Prostate gland (tissue), 2 donors: ENCODE data around the gene TRMU. TPM values are rescaled to one million over a fixed set of nuclear protein-coding genes. Genes with fewer than 3 reads are reported as not detected.
"Not testable (repeated sequence)": the region's sequence is repeated elsewhere in the genome, so short reads cannot be mapped to it uniquely, and the experiment has no call there.

Source experiments
- DNase-seq: peaks from one replicate; pipeline ENCODE4 v3.0.0-alpha.2; 2019; ENCODE audit warnings: low spot score
- H3K27ac ChIP-seq, 2 donors: fragments of 200-600 bp; sonication (generic); 2 replicates each; pipeline ENCODE4 v1.5.1; 2017 to 2019
- H3K27me3 ChIP-seq: fragments of 200-600 bp; sonication (generic); replicated peaks from 2 replicates; pipeline ENCODE4 v1.5.1; 2019; ENCODE audit not compliant: insufficient read depth
- H3K36me3 ChIP-seq, 2 donors: fragments of 200-600 bp; sonication (generic); 1 replicate in 1 of 2; 2 replicates in 1 of 2; pipeline versions ENCODE4 v1.5.1 to v1.8.1; 2017 to 2019
- H3K4me1 ChIP-seq: fragments of 200-600 bp; sonication (generic); replicated peaks from 2 replicates; pipeline ENCODE4 v1.5.1; 2019
- H3K4me3 ChIP-seq, 2 donors: fragments of 200-600 bp; sonication (generic); 2 replicates each; pipeline ENCODE4 v1.5.1; 2017 to 2019
- H3K9me3 ChIP-seq: fragments of 200-600 bp; sonication (generic); 2 replicates; pipeline ENCODE4 v1.5.1; 2017
- POLR2A ChIP-seq: fragments of 450-650 bp; IDR thresholded peaks from one replicate; pipeline ENCODE4 v1.6.1; 2016; ENCODE audit warnings: antibody characterized with exemption, mild to moderate bottlenecking
- POLR2AphosphoS5 ChIP-seq: sonication (generic); formaldehyde crosslinking; IDR thresholded peaks from one replicate; pipeline ENCODE4 v1.6.1; 2017; ENCODE audit warnings: antibody characterized with exemption
- WGBS: methylation state at CpG from one replicate; pipeline ENCODE4 v1.1.5; 2018; 5-methylcytosine and 5-hydroxymethylcytosine counted together
- intact Hi-C: fragments of 100-400 bp; cut with DNase I; formaldehyde crosslinking; loops from one replicate; pipeline ENCODE4 v1.14.2; 2022
- total RNA-seq, 2 donors: library from RNA; depleted of rRNA; stranded (reverse); fragments of >200 nt; gene quantifications; one replicate each; pipeline ENCODE4 v1.1.0, GENCODE V29; 2016
- TF ChIP-seq, protein P1 (sequence below), 4 experiments: fragments of 200-600 bp in 2 of 4; fragments of 450-650 bp in 2 of 4; sonication (generic) in 2 of 4; IDR thresholded peaks; 1 replicate in 3 of 4; 2 replicates in 1 of 4; pipeline ENCODE4 v1.5.1; 2016 to 2019; ENCODE audit warnings: antibody characterized with exemption in 4 of 4, mild to moderate bottlenecking in 2 of 4, moderate library complexity in 2 of 4

Gene TRMU
- total RNA-seq, 2 donors from 2014 or later: 35.1 to 52.9 TPM

DNA sequence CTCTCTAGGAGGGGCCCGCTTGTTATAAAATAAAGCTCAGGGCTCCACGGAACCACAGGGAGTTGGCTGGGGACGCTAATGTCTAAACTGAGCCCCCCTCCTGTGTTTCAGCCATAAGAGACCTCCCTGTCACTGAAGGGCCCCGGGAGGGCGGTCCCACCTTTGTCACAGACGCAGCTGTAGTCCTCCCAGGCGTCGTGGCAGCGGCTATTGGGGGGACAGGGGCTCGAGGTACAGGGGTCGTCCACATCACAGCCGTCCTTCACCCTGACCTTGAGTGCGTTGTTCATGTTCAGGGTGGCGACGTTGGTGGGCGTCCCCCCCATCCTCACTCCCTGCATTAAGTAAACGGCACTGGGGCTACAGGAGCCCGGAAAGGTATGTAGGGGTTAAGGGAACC, 62.0 kb downstream of the TRMU start:
- H3K27ac ChIP-seq: no peak overlapping the region
- no peak for DNase-seq
- WGBS: 91% methylated on average over 16 of the region's 18 CpGs
- no peaks in the 10 kb centered on the region for H3K9me3 ChIP-seq
- intact Hi-C loops: no loop called here
- no peaks in the 10 kb centered on the region for H3K27me3 ChIP-seq
- no peaks in the 10 kb centered on the region for H3K4me1 ChIP-seq
- TF ChIP-seq, protein P1, sequence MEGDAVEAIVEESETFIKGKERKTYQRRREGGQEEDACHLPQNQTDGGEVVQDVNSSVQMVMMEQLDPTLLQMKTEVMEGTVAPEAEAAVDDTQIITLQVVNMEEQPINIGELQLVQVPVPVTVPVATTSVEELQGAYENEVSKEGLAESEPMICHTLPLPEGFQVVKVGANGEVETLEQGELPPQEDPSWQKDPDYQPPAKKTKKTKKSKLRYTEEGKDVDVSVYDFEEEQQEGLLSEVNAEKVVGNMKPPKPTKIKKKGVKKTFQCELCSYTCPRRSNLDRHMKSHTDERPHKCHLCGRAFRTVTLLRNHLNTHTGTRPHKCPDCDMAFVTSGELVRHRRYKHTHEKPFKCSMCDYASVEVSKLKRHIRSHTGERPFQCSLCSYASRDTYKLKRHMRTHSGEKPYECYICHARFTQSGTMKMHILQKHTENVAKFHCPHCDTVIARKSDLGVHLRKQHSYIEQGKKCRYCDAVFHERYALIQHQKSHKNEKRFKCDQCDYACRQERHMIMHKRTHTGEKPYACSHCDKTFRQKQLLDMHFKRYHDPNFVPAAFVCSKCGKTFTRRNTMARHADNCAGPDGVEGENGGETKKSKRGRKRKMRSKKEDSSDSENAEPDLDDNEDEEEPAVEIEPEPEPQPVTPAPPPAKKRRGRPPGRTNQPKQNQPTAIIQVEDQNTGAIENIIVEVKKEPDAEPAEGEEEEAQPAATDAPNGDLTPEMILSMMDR (IDR thresholded peaks at IDR 0.05): no peak
- H3K4me3 ChIP-seq: no peak overlapping the region
- H3K36me3 ChIP-seq: no peaks in the 10 kb centered on the region

- Histone ChIP-seq H3K4me3 (no peak overlapping the region), H3K27ac (no peak overlapping the region), H3K9me3 (no peaks in the 10 kb centered on the region), H3K36me3 (no peaks in the 10 kb centered on the region), H3K4me1 (no peaks in the 10 kb centered on the region), H3K27me3 (no peaks in the 10 kb centered on the region)
- DNase-seq: no peak
- TF ChIP-seq POLR2AphosphoS5: no peak
- no peak for TF ChIP-seq POLR2A
- TF ChIP-seq, protein P1 (IDR thresholded peaks at IDR 0.05): no peak
- intact Hi-C loops: no loop called here
- 90% methylated on average over 19 of the region's 19 CpGs for WGBS
Measured at GRCh38 chr22:46397951-46398350, 62.4 kb downstream of the TRMU start.

DNA sequence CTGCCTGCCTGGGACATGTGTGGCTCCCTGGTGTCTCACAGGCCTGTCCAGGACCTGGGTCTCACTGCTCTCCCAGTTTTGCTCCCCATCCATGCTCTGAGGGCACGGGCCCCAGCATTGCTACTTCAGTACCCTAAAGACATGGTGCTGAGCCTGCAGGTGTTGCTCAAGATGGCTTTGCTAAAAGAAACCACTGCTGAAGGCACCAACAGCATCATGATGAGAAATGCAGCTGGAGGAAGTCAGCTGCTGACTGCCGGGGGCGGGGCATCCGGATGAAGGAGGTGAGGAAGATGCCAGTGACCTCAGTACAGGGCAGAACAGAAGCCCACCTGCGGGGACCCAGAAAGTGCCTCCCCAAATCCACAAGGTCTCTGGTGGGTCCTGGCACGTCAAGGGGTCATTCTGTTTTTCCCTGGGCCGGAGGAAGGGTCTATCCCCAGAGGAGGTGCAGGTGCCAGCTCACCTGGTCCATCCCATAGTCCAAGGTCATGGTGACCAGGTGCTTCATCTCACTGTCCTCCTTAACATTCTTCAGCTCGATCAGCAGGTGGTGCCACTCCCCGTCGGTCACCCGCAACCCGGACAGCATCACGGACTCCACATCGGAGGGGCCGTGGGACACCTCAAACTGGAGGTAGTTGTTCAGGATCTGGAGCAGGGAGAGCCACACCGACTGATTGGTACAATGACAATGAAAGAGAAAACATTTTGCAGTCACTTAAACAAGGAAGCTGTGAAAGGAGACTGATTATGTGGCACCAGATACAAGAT, 63.9 kb downstream of the TRMU start:
- Histone ChIP-seq H3K36me3 (no peaks in the 10 kb centered on the region), H3K27me3 (no peaks in the 10 kb centered on the region), H3K4me3 (no peak overlapping the region), H3K27ac (no peak overlapping the region), H3K4me1 (no peaks in the 10 kb centered on the region), H3K9me3 (no peaks in the 10 kb centered on the region)
- TF ChIP-seq POLR2AphosphoS5 (no peak), POLR2A (no peak)
- TF ChIP-seq, protein P1 (IDR thresholded peaks at IDR 0.05): no peak
- intact Hi-C loops: no loop called here
- DNase-seq: no peak
- WGBS: 90% methylated on average over 16 of the region's 16 CpGs

DNA sequence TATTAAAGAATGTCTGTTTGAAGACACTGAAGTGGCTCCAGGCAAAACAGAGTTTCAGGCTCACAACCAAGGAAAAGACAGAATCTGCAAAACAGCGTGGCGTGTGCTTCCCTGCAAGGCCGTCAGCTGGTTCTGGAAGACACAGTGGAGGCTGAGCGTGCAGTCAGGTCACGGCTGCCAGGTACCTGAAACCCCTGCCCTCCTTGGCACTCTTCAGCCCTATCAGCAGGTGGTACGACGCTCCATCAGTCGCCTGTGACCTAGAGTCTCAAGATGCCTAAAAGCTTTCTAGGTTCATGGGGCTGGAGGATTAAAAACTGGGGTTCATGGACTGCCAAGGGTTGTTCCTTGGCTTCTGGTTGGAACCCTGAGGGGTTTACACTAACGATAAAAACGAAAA, 65.9 kb downstream of the TRMU start:
- Histone ChIP-seq H3K4me1 (no peaks in the 10 kb centered on the region), H3K9me3 (no peaks in the 10 kb centered on the region), H3K27ac (no peak overlapping the region), H3K27me3 (no peaks in the 10 kb centered on the region), H3K4me3 (no peak overlapping the region), H3K36me3 (no peaks in the 10 kb centered on the region)
- WGBS: 90% methylated on average over 10 of the region's 10 CpGs
- TF ChIP-seq POLR2A (no peak), POLR2AphosphoS5 (no peak)
- TF ChIP-seq, protein P1 (IDR thresholded peaks at IDR 0.05): no peak
- intact Hi-C loops: no loop called here
- no peak for DNase-seq

- Histone ChIP-seq H3K4me3 (no peak overlapping the region), H3K36me3 (no peaks in the 10 kb centered on the region), H3K27me3 (no peaks in the 10 kb centered on the region), H3K27ac (no peak overlapping the region), H3K9me3 (no peaks in the 10 kb centered on the region), H3K4me1 (no peaks in the 10 kb centered on the region)
- DNase-seq: no peak
- 85% methylated on average over 2 of the region's 2 CpGs for WGBS
- intact Hi-C loops: no loop called here
- no peak for TF ChIP-seq POLR2AphosphoS5
- TF ChIP-seq, protein P1 (IDR thresholded peaks at IDR 0.05): no peak
- TF ChIP-seq POLR2A: no peak
Measured at GRCh38 chr22:46402505-46402904, 67.0 kb downstream of the TRMU start.

GRCh38 chr22:46403880-46404279, 68.4 kb downstream of the TRMU start:
- intact Hi-C loops, H3K4me1 ChIP-seq, H3K9me3 ChIP-seq, H3K4me3 ChIP-seq, H3K27ac ChIP-seq, H3K27me3 ChIP-seq, H3K36me3 ChIP-seq, DNase-seq: not testable (repeated sequence)
- 95% methylated on average over 7 of the region's 7 CpGs for WGBS
